A549 (cell line): ENCODE results near the gene SLC49A3.

Experiments used
- EHMT2 ChIP-seq: fragments of 200-600 bp; sonication (generic); IDR thresholded peaks from 2 replicates; pipeline ENCODE4 v1.6.1; 2016; ENCODE audit warnings: antibody characterized with exemption, low read depth, mild to moderate bottlenecking, moderate library complexity
- EP300 ChIP-seq, 2 experiments: fragments of >200 bp; sonication (Bioruptor Twin); formaldehyde crosslinking; IDR thresholded peaks; 2 replicates in 1 of 2; 3 replicates in 1 of 2; pipeline ENCODE4 v1.6.1; 2016 to 2017
- ESRRA ChIP-seq: fragments of 150-350 bp; IDR thresholded peaks from 2 replicates; pipeline ENCODE4 v1.6.1; 2014; ENCODE audit warnings: mild to moderate bottlenecking, low read length, borderline replicate concordance
- FOSL2 ChIP-seq, 2 experiments: fragments of 450-650 bp in 1 of 2; fragments of >200 bp in 1 of 2; sonication (Bioruptor Twin) in 1 of 2; formaldehyde crosslinking; IDR thresholded peaks; 2 replicates each; pipeline versions ENCODE4 v1.5.0 to v1.6.1; 2016 to 2020; ENCODE audit warnings: mild to moderate bottlenecking in 1 of 2, moderate library complexity in 1 of 2
- GATA3 ChIP-seq: IDR thresholded peaks from 2 replicates; pipeline ENCODE4 v1.6.1; 2012; ENCODE audit warnings: borderline replicate concordance
- MAZ ChIP-seq: fragments of 150-350 bp; IDR thresholded peaks from 2 replicates; pipeline ENCODE4 v1.6.1; 2014; ENCODE audit warnings: antibody characterized with exemption, low read depth, low read length, borderline replicate concordance
- POLR2A ChIP-seq: IDR thresholded peaks from 2 replicates; pipeline ENCODE4 v1.6.1; 2012; ENCODE audit warnings: mild to moderate bottlenecking, low read length
- RCOR1 ChIP-seq: fragments of 150-350 bp; IDR thresholded peaks from 2 replicates; pipeline ENCODE4 v1.6.1; 2014; ENCODE audit warnings: antibody characterized with exemption, low read length, low read depth
- TF ChIP-seq, protein P1 (sequence below): fragments of >200 bp; sonication (Bioruptor Twin); formaldehyde crosslinking; IDR thresholded peaks from 3 replicates; pipeline ENCODE4 v1.5.1; 2016
- TF ChIP-seq, protein P2 (sequence below): fragments of 200-600 bp; sonication (generic); IDR thresholded peaks from 2 replicates; pipeline ENCODE4 v1.6.1; 2016; ENCODE audit warnings: antibody characterized with exemption, mild to moderate bottlenecking, moderate library complexity
- TF ChIP-seq, protein P3 (sequence below): IDR thresholded peaks from 2 replicates; pipeline ENCODE4 v1.6.1; 2012
- TF ChIP-seq, protein P4 (sequence below): fragments of >200 bp; sonication (Bioruptor Twin); formaldehyde crosslinking; IDR thresholded peaks from 2 replicates; pipeline ENCODE4 v1.6.1; 2016

DNA sequence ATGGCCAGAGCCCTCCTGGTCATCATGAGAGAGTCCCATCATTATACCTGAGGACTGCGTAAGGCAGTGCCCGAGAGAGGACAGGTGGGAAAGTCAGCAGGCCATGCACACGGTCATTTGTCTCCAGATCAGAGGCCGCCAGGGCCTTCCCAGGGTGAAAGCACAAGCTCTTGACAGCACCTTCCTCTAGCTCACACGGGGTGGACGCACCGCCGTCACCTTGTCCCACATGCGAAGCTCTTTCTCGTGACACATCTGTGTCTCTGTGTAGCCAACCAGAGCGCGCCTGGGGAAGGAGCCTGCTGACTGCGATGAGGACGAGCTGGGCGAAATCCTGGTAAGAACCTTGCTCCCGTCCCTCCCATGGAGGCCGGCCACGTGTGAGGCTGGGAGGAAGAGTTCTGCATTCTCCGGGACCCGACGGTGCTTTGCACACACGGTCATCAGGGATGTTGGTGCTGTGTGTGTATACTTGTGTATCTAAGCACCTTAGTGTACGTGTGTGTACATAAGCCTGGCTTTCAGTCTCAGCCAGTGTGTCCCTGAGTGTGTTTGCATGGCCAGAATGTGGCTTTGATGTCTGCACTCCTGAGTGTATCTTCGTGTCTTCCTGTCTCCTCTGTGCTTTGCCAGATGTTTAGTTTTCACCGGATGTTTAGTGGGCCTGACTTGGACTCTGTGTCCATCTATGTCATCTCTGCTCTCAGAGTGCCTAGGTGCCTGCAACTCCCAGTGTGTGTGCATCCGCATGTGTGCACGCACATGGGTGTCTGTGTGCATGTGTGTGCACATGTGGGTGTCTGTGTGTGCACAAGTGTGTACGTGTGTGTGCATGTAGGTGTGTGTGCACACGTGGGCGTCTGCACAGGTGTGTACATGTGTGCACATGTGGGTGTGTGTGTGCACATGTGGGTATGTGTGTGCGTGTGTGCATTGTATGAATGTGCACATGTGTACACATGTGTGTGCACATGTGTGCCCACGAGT is 30.0 kb downstream of the SLC49A3 start:
- TF ChIP-seq, protein P1, sequence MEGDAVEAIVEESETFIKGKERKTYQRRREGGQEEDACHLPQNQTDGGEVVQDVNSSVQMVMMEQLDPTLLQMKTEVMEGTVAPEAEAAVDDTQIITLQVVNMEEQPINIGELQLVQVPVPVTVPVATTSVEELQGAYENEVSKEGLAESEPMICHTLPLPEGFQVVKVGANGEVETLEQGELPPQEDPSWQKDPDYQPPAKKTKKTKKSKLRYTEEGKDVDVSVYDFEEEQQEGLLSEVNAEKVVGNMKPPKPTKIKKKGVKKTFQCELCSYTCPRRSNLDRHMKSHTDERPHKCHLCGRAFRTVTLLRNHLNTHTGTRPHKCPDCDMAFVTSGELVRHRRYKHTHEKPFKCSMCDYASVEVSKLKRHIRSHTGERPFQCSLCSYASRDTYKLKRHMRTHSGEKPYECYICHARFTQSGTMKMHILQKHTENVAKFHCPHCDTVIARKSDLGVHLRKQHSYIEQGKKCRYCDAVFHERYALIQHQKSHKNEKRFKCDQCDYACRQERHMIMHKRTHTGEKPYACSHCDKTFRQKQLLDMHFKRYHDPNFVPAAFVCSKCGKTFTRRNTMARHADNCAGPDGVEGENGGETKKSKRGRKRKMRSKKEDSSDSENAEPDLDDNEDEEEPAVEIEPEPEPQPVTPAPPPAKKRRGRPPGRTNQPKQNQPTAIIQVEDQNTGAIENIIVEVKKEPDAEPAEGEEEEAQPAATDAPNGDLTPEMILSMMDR: no peak
- TF ChIP-seq, protein P2, sequence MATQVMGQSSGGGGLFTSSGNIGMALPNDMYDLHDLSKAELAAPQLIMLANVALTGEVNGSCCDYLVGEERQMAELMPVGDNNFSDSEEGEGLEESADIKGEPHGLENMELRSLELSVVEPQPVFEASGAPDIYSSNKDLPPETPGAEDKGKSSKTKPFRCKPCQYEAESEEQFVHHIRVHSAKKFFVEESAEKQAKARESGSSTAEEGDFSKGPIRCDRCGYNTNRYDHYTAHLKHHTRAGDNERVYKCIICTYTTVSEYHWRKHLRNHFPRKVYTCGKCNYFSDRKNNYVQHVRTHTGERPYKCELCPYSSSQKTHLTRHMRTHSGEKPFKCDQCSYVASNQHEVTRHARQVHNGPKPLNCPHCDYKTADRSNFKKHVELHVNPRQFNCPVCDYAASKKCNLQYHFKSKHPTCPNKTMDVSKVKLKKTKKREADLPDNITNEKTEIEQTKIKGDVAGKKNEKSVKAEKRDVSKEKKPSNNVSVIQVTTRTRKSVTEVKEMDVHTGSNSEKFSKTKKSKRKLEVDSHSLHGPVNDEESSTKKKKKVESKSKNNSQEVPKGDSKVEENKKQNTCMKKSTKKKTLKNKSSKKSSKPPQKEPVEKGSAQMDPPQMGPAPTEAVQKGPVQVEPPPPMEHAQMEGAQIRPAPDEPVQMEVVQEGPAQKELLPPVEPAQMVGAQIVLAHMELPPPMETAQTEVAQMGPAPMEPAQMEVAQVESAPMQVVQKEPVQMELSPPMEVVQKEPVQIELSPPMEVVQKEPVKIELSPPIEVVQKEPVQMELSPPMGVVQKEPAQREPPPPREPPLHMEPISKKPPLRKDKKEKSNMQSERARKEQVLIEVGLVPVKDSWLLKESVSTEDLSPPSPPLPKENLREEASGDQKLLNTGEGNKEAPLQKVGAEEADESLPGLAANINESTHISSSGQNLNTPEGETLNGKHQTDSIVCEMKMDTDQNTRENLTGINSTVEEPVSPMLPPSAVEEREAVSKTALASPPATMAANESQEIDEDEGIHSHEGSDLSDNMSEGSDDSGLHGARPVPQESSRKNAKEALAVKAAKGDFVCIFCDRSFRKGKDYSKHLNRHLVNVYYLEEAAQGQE: no peak
- TF ChIP-seq, protein P3, sequence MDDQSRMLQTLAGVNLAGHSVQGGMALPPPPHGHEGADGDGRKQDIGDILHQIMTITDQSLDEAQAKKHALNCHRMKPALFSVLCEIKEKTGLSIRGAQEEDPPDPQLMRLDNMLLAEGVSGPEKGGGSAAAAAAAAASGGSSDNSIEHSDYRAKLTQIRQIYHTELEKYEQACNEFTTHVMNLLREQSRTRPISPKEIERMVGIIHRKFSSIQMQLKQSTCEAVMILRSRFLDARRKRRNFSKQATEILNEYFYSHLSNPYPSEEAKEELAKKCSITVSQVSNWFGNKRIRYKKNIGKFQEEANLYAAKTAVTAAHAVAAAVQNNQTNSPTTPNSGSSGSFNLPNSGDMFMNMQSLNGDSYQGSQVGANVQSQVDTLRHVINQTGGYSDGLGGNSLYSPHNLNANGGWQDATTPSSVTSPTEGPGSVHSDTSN: no peak
- TF ChIP-seq ESRRA (no peak), FOSL2 (IDR thresholded peaks at IDR 0.05) (no peak), FOSL2 (CRISPR knock-in tag; IDR thresholded peaks at IDR 0.05) (no peak), POLR2A (no peak), EHMT2 (no peak), MAZ (no peak), EP300 (IDR thresholded peaks at IDR 0.05) (no peak), RCOR1 (no peak), GATA3 (no peak)
- TF ChIP-seq, protein P4, sequence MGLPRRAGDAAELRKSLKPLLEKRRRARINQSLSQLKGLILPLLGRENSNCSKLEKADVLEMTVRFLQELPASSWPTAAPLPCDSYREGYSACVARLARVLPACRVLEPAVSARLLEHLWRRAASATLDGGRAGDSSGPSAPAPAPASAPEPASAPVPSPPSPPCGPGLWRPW: no peak
